Measurements from ENCODE around the gene CAVIN3. TPM values are rescaled to one million over a fixed set of nuclear protein-coding genes. Genes with fewer than 3 reads are reported as not detected.

Gene CAVIN3
- total RNA-seq, 1 experiment from 2014 or later = 18.6 TPM

GRCh38 chr11:6307876-6308275 lies 12.4 kb downstream of the CAVIN3 start (continued):
- TF ChIP-seq FOSL1 (IDR thresholded peaks at IDR 0.05; ENCODE audit: low read depth) (no peak), YY1 (IDR thresholded peaks at IDR 0.05; ENCODE audit: extremely low read depth, insufficient replicate concordance, low read depth, low read length) (no peak), EZH2 (IDR thresholded peaks at IDR 0.05) (no peak)
- TF ChIP-seq, protein P1, sequence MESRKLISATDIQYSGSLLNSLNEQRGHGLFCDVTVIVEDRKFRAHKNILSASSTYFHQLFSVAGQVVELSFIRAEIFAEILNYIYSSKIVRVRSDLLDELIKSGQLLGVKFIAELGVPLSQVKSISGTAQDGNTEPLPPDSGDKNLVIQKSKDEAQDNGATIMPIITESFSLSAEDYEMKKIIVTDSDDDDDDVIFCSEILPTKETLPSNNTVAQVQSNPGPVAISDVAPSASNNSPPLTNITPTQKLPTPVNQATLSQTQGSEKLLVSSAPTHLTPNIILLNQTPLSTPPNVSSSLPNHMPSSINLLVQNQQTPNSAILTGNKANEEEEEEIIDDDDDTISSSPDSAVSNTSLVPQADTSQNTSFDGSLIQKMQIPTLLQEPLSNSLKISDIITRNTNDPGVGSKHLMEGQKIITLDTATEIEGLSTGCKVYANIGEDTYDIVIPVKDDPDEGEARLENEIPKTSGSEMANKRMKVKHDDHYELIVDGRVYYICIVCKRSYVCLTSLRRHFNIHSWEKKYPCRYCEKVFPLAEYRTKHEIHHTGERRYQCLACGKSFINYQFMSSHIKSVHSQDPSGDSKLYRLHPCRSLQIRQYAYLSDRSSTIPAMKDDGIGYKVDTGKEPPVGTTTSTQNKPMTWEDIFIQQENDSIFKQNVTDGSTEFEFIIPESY (IDR thresholded peaks at IDR 0.05; ENCODE audit: extremely low read depth, insufficient replicate concordance, low read length) = no peak

GRCh38 chr11:6305297-6305696 lies 15.0 kb downstream of the CAVIN3 start:
- ATAC-seq (no peak), DNase-seq (ENCODE audit: low read depth, low spot score) (no peak)
- Histone ChIP-seq H3K9me2 (ENCODE audit: insufficient read depth) (no peaks in the 10 kb centered on the region), H4K20me1 (ENCODE audit: insufficient read depth) (no peaks in the 10 kb centered on the region), H3K27ac (ENCODE audit: low read depth, low read length) (no peak overlapping the region), H3K36me3 (ENCODE audit: control insufficient read depth in 1 of 2, insufficient read depth in 2 of 2, low read length in 2 of 2) (no peaks in the 10 kb centered on the region), H3K27me3 (ENCODE audit: insufficient read depth, low read length) (peaks cover 10% of the 10 kb centered on the region), H3K4me3 (replicated peaks in 1 of 2; ENCODE audit: low read depth in 1 of 2, low read length in 2 of 2) (no peak overlapping the region), H3K9ac (ENCODE audit: low read length) (no peak overlapping the region), H3K79me2 (ENCODE audit: insufficient read depth, low read length) (no peaks in the 10 kb centered on the region), H2AFZ (ENCODE audit: low read depth, low read length, poor library complexity, severe bottlenecking) (no peak overlapping the region), H3K4me2 (ENCODE audit: low read length) (no peak overlapping the region), H3K9me3 (ENCODE audit: control insufficient read depth in 1 of 2, insufficient read depth in 1 of 2, low read depth in 1 of 2, low read length in 2 of 2) (no peaks in the 10 kb centered on the region), H3K4me1 (ENCODE audit: control insufficient read depth in 1 of 2, insufficient read depth in 2 of 2, low read length in 2 of 2) (no peaks in the 10 kb centered on the region)
- intact Hi-C loops (cut with micrococcal nuclease) = no loop called here
- ChIA-PET CTCF (interaction anchor here (0.8 to 2.0 kb wide), 3 partner anchors 48 to 58 kb away, joined by 4 to 11 read pairs (median 5); no protein-coding TSS in a partner anchor), POLR2A (no interaction called here), RAD21 (ENCODE audit: low non-redundant PET in 1 of 2, low total read pairs in 2 of 2, uncharacterized antibody in 2 of 2, unreplicated experiment in 2 of 2) (no interaction called here)
- no TSS peak for BruUV-seq (replicated peaks)
- TF ChIP-seq POLR2A (IDR thresholded peaks at IDR 0.05; ENCODE audit: borderline replicate concordance, extremely low read depth, insufficient read depth, insufficient read length) (no peak), CBX3 (IDR thresholded peaks at IDR 0.05; ENCODE audit: low read depth) (no peak), ZNF274 (IDR thresholded peaks at IDR 0.05; ENCODE audit: low read depth, low read length) (no peak), CTCF (IDR thresholded peaks at IDR 0.05 in 2 of 3, conservative IDR thresholded peaks at IDR 0.05 in 1 of 3; ENCODE audit: borderline replicate concordance in 1 of 3, insufficient read depth in 1 of 3, low read depth in 2 of 3, low read length in 2 of 3) (no peak), EGR1 (IDR thresholded peaks at IDR 0.05; ENCODE audit: low read depth) (no peak), ATF3 (IDR thresholded peaks at IDR 0.05) (no peak), YY1 (IDR thresholded peaks at IDR 0.05; ENCODE audit: extremely low read depth, insufficient replicate concordance, low read depth, low read length) (no peak), ELF1 (IDR thresholded peaks at IDR 0.05; ENCODE audit: borderline replicate concordance, low read depth) (no peak), TCF7L2 (IDR thresholded peaks at IDR 0.05; ENCODE audit: borderline replicate concordance, extremely low read depth, insufficient read depth, insufficient read length) (no peak), MAX (IDR thresholded peaks at IDR 0.05) (no peak)
- TF ChIP-seq, protein P1 (IDR thresholded peaks at IDR 0.05; ENCODE audit: extremely low read depth, insufficient replicate concordance, low read length) = no peak
- TF ChIP-seq, protein P2, sequence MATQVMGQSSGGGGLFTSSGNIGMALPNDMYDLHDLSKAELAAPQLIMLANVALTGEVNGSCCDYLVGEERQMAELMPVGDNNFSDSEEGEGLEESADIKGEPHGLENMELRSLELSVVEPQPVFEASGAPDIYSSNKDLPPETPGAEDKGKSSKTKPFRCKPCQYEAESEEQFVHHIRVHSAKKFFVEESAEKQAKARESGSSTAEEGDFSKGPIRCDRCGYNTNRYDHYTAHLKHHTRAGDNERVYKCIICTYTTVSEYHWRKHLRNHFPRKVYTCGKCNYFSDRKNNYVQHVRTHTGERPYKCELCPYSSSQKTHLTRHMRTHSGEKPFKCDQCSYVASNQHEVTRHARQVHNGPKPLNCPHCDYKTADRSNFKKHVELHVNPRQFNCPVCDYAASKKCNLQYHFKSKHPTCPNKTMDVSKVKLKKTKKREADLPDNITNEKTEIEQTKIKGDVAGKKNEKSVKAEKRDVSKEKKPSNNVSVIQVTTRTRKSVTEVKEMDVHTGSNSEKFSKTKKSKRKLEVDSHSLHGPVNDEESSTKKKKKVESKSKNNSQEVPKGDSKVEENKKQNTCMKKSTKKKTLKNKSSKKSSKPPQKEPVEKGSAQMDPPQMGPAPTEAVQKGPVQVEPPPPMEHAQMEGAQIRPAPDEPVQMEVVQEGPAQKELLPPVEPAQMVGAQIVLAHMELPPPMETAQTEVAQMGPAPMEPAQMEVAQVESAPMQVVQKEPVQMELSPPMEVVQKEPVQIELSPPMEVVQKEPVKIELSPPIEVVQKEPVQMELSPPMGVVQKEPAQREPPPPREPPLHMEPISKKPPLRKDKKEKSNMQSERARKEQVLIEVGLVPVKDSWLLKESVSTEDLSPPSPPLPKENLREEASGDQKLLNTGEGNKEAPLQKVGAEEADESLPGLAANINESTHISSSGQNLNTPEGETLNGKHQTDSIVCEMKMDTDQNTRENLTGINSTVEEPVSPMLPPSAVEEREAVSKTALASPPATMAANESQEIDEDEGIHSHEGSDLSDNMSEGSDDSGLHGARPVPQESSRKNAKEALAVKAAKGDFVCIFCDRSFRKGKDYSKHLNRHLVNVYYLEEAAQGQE (IDR thresholded peaks at IDR 0.05; ENCODE audit: low read depth) = no peak

Data from HCT116 (cell line).